Adrenal gland (tissue), 19 donors: ENCODE results near the gene SUSD6. TPM values are rescaled to one million over a fixed set of nuclear protein-coding genes. Genes with fewer than 3 reads are reported as not detected.

Experiments used
- DNase-seq, 7 donors: peaks; one replicate each; pipeline ENCODE4 v3.0.0-alpha.2; 2019 to 2020
- H3K27ac ChIP-seq, 5 donors: fragments of 200-600 bp; sonication (generic) in 4 of 5; 1 replicate in 3 of 5; 2 replicates in 2 of 5; pipeline versions ENCODE4 v1.5.1 to v1.8.0; 2016 to 2020; ENCODE audit warnings: mild to moderate bottlenecking in 1 of 5
- H3K27me3 ChIP-seq: fragments of 200-600 bp; 2 replicates; pipeline ENCODE4 v1.8.0; 2021
- H3K36me3 ChIP-seq, 2 donors: fragments of 200-600 bp; replicated peaks in 1 of 2; 1 replicate in 1 of 2; 2 replicates in 1 of 2; pipeline versions ENCODE4 v1.5.1 to v1.8.0; 2018 to 2022
- H3K4me1 ChIP-seq, 2 donors: fragments of 200-600 bp; replicated peaks in 1 of 2; 1 replicate in 1 of 2; 2 replicates in 1 of 2; pipeline versions ENCODE4 v1.5.1 to v1.8.0; 2018 to 2021
- H3K4me3 ChIP-seq, 4 donors: fragments of 200-600 bp; sonication (generic) in 3 of 4; one replicate each; pipeline ENCODE4 v1.5.1; 2016 to 2018
- H3K9me3 ChIP-seq, 3 donors: fragments of 200-600 bp; sonication (generic) in 1 of 3; replicated peaks in 1 of 3; 1 replicate in 2 of 3; 2 replicates in 1 of 3; pipeline versions ENCODE4 v1.5.1 to v1.8.0; 2016 to 2021
- CTCF ChIP-seq, 6 experiments: fragments of 450-650 bp in 4 of 6; fragments of 200-600 bp in 2 of 6; sonication (generic) in 1 of 6; IDR thresholded peaks; 1 replicate in 5 of 6; 2 replicates in 1 of 6; pipeline versions ENCODE4 v1.5.1 to v1.8.0; 2016 to 2021; ENCODE audit warnings: antibody characterized with exemption in 6 of 6, mild to moderate bottlenecking in 2 of 6, moderate library complexity in 1 of 6
- POLR2A ChIP-seq, 2 donors: fragments of 450-650 bp; IDR thresholded peaks; one replicate each; pipeline ENCODE4 v1.6.1; 2017; ENCODE audit warnings: antibody characterized with exemption in 2 of 2, mild to moderate bottlenecking in 2 of 2, moderate library complexity in 1 of 2
- WGBS, 4 donors: extraction: QIAGEN DNeasy Blood & Tissue Kit in 2 of 4; methylation state at CpG; one replicate each; pipeline versions ENCODE4 v1.1.5 to v1.1.7; 2013 to 2017; 5-methylcytosine and 5-hydroxymethylcytosine counted together
- intact Hi-C, 2 donors: fragments of 100-400 bp; cut with DNase I; formaldehyde crosslinking; loops; one replicate each; pipeline versions ENCODE4 v1.14.1 to v1.15.0; 2022 to 2023
- long read RNA-seq, 10 donors: library from polyadenylated mRNA in 3 of 10; unstranded in 2 of 10; stranded (forward) in 1 of 10; transcript quantifications; one replicate each; pipeline ENCODE4 v2.0.0 and lab custom pipeline, GENCODE V29; 2021 to 2026
- polyA plus RNA-seq, 3 donors: library from polyadenylated mRNA; stranded (reverse); fragments of 200-250 nt in 2 of 3; fragments of 350-450 nt in 1 of 3; fragmentation: Illumina TruSeq in 1 of 3; extraction: RNeasy Lipid Tissue Mini Kit (QIAGEN cat#74804) in 1 of 3; gene quantifications; one replicate each; pipeline ENCODE4 v1.2.3, GENCODE V29; 2013 to 2014
- total RNA-seq, 9 donors: library from RNA; depleted of rRNA in 4 of 9; stranded (reverse); fragments of >200 nt in 4 of 9; fragments of 120-200 nt in 1 of 9; fragmentation: NEBNext Ultra II Directional in 1 of 9; extraction: Animal tissue kit (Norgen Biotek cat#: 25700) in 1 of 9; gene quantifications; one replicate each; pipeline versions ENCODE4 v1.1.0 to v1.2.4, GENCODE V29; 2013 to 2023
- donor health status: healthy with polysubstance abuse.
- donor health status: Bipolar disorder and iron deficiency.
- donor health status: DM: yes; HTN: yes; CAD: no.
- donor health status: DM: no; HTN: no; CAD: no.
- donor health status: DM: no; HTN: no; CAD: no.
- donor health status: DM: yes; HTN: yes; CAD: no.

Gene SUSD6
- total RNA-seq (10 to 100 TPM; 13.0 to 75.5 (median 49.7) TPM), polyA plus RNA-seq (10 to 100 TPM in 1 of 3 donors, 1 to 10 TPM in 2; 7.8 to 22.8 (median 9.3) TPM)
- long read RNA-seq, donor 1, full-length matches to known transcripts = 2 of 69 reads
- long read RNA-seq, donor 1, partial matches to known transcripts = 67 of 69 reads
- long read RNA-seq, donor 1, other reads (novel, unspliced or antisense) = 0 of 69 reads
- long read RNA-seq, donor 2, full-length matches to known transcripts = 10 of 10 reads
- long read RNA-seq, donor 2, partial matches to known transcripts = 0 of 10 reads
- long read RNA-seq, donor 2, other reads (novel, unspliced or antisense) = 0 of 10 reads
- long read RNA-seq, donor 3, full-length matches to known transcripts = 4 of 4 reads
- long read RNA-seq, donor 3, partial matches to known transcripts = 0 of 4 reads
- long read RNA-seq, donor 3, other reads (novel, unspliced or antisense) = 0 of 4 reads
- long read RNA-seq, donor 4, full-length matches to known transcripts = 2 of 25 reads
- long read RNA-seq, donor 4, partial matches to known transcripts = 0 of 25 reads
- long read RNA-seq, donor 4, other reads (novel, unspliced or antisense) = 23 of 25 reads
- long read RNA-seq, donor 5, full-length matches to known transcripts = 17 of 53 reads
- long read RNA-seq, donor 5, partial matches to known transcripts = 34 of 53 reads
- long read RNA-seq, donor 5, other reads (novel, unspliced or antisense) = 2 of 53 reads
- long read RNA-seq, donor 6, partial matches to known transcripts = 0 of 9 reads
- long read RNA-seq, donor 6, other reads (novel, unspliced or antisense) = 9 of 9 reads
- long read RNA-seq, donor 7, full-length matches to known transcripts = 2 of 2 reads
- long read RNA-seq, donor 7, partial matches to known transcripts = 0 of 2 reads
- long read RNA-seq, donor 7, other reads (novel, unspliced or antisense) = 0 of 2 reads
- long read RNA-seq, donor 8, full-length matches to known transcripts = 5 of 5 reads
- long read RNA-seq, donor 8, partial matches to known transcripts = 0 of 5 reads
- long read RNA-seq, donor 8, other reads (novel, unspliced or antisense) = 0 of 5 reads
- long read RNA-seq, donor 9, full-length matches to known transcripts = 5 of 96 reads
- long read RNA-seq, donor 9, partial matches to known transcripts = 91 of 96 reads
- long read RNA-seq, donor 9, other reads (novel, unspliced or antisense) = 0 of 96 reads
- long read RNA-seq, donor 10, full-length matches to known transcripts = 2 of 2 reads
- long read RNA-seq, donor 10, partial matches to known transcripts = 0 of 2 reads
- long read RNA-seq, donor 10, other reads (novel, unspliced or antisense) = 0 of 2 reads

GRCh38 chr14:69611172-69612013 is at the start of gene SUSD6:
TSS of gene SUSD6 (plus strand) at chr14:69611596. CDS start at chr14:69658593, 46,997 bp downstream.
- intact Hi-C loops = no loop called here
- Histone ChIP-seq H3K4me1 (peaks cover 37 to 55% of the 10 kb centered on the region in 2 donors), H3K27me3 (no peaks in the 10 kb centered on the region), H3K4me3 (peak within 1 kb of the TSS; percentile 31 to 90 (median 52)), H3K9me3 (no peaks in the 10 kb centered on the region), H3K27ac (peak within 1 kb of the TSS; percentile 94 to 100 (median 96)), H3K36me3 (no peaks in the 10 kb centered on the region)
- peak; percentile 92 to 96 (median 93) for DNase-seq
- TF ChIP-seq CTCF (IDR thresholded peaks at IDR 0.05) (no peak), POLR2A (IDR thresholded peaks at IDR 0.05) (peak; percentile 76 to 85)
- WGBS, 4 donors = 0 to 1% (median 0%) methylated on average over 7 to 104 of the region's 105 CpGs

- Histone ChIP-seq H3K9me3 (no peaks in the 10 kb centered on the region), H3K36me3 (no peaks in the 10 kb centered on the region), H3K27me3 (peaks cover 26% of the 10 kb centered on the region), H3K4me1 (no peaks in the 10 kb centered on the region), H3K27ac (no peak overlapping the region), H3K4me3 (no peak overlapping the region)
- no peak for DNase-seq
- intact Hi-C loops = no loop called here
- no peak for TF ChIP-seq POLR2A (IDR thresholded peaks at IDR 0.05)
- TF ChIP-seq CTCF (IDR thresholded peaks at IDR 0.05) = no peak
Observed at GRCh38 chr14:69561893-69562292, 49.5 kb upstream of the SUSD6 start.

GRCh38 chr14:69567563-69567962 is 43.8 kb upstream of the SUSD6 start:
- Histone ChIP-seq H3K9me3 (no peaks in the 10 kb centered on the region), H3K27me3 (peaks cover 58% of the 10 kb centered on the region), H3K27ac (no peak overlapping the region), H3K4me3 (no peak overlapping the region), H3K36me3 (no peaks in the 10 kb centered on the region), H3K4me1 (peaks cover 5 to 12% of the 10 kb centered on the region in 2 donors)
- intact Hi-C loops = no loop called here
- WGBS, 4 donors = 65 to 79% (median 70%) methylated on average over 5 of the region's 5 CpGs
- no peak for DNase-seq
- TF ChIP-seq CTCF (IDR thresholded peaks at IDR 0.05) (no peak), POLR2A (IDR thresholded peaks at IDR 0.05) (no peak)
